AG10803 (cell line): ENCODE data around the gene SMARCC2.

Experiments
- DNase-seq: peaks from one replicate; pipeline ENCODE4 v3.0.0; 2010; ENCODE audit warnings: low read depth
- H3K4me3 ChIP-seq: 2 replicates; pipeline ENCODE4 v1.5.1; 2011; ENCODE audit warnings: mild to moderate bottlenecking, low read length, control low read depth
- TF ChIP-seq, protein P1 (sequence below): conservative IDR thresholded peaks from 2 replicates; pipeline ENCODE4 v1.5.1; 2011; ENCODE audit warnings: mild to moderate bottlenecking, low read length, control low read depth, inconsistent platforms

The SMARCC2 gene

DNA sequence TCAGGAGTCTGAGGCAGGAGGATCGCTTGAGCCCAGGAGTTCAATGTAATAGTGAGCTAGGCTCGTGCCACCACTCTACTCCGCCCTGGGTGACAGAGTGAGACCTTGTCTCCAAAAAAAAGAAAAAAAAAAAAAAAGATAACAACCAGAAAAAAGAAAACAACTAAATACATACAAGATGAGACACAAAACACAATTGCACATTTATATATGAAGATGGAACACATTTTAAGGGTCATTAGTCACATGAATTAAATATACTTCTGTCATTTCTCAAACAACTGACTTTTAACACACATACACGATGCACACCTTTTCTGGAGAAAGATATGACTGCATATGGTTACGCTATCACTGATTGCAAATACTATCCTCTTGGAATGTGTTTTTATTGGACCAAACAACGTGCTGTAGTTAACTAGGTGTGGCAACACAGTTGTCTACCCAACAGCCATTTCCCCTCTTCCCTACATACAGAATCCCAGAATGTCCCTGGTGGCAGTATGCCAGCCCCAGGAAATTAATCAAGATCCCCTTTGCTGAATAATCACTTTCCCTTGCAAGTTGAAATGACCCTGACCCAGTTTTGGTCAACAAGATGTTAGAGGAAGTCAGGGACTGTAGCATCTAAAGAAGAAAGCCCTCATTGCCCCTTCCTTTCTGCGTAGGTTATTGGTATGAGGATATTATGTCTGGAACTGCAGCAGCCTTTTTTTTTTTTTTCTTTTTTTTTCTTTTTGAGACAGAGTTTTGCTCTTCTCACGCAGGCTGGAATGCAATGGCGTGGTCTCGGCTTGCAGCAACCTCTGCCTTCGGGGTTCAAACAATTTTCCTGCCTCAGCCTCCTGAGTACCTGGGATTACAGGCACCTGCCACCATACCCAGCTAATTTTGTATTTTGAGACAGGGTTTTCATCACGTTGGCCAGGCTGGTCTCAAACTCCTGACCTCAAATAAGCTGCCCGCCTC, 42.5 kb downstream of the SMARCC2 start:
- no peak overlapping the region for H3K4me3 ChIP-seq
- TF ChIP-seq, protein P1, sequence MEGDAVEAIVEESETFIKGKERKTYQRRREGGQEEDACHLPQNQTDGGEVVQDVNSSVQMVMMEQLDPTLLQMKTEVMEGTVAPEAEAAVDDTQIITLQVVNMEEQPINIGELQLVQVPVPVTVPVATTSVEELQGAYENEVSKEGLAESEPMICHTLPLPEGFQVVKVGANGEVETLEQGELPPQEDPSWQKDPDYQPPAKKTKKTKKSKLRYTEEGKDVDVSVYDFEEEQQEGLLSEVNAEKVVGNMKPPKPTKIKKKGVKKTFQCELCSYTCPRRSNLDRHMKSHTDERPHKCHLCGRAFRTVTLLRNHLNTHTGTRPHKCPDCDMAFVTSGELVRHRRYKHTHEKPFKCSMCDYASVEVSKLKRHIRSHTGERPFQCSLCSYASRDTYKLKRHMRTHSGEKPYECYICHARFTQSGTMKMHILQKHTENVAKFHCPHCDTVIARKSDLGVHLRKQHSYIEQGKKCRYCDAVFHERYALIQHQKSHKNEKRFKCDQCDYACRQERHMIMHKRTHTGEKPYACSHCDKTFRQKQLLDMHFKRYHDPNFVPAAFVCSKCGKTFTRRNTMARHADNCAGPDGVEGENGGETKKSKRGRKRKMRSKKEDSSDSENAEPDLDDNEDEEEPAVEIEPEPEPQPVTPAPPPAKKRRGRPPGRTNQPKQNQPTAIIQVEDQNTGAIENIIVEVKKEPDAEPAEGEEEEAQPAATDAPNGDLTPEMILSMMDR: no peak
- DNase-seq: no peak

DNA sequence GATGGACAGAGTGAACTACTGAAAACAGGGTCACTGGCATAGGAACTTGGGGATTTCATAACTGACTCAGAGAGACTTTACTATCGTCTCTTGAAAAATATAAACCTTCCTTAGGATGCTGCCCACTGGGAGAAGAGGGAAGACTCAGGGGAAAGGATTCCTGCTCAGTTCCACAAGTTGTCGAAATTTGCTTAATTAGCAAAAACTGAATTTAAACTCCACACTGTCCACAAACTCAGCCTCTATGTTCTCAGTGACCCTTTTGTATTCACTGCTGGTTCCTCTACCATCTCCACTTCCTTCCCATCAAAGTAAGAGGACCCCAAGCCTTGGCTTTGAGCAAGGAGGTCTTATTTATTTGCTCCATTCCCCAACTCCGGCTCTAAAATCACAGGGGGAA, 44.1 kb downstream of the SMARCC2 start:
- DNase-seq: no peak
- no peak overlapping the region for H3K4me3 ChIP-seq
- TF ChIP-seq, protein P1: no peak

GRCh38 chr12:56143870-56144269, 45.4 kb downstream of the SMARCC2 start:
- TF ChIP-seq, protein P1: no peak
- no peak overlapping the region for H3K4me3 ChIP-seq
- no peak for DNase-seq

GRCh38 chr12:56143217-56143616, 46.1 kb downstream of the SMARCC2 start:
- TF ChIP-seq, protein P1: no peak
- no peak overlapping the region for H3K4me3 ChIP-seq
- DNase-seq: no peak

DNA sequence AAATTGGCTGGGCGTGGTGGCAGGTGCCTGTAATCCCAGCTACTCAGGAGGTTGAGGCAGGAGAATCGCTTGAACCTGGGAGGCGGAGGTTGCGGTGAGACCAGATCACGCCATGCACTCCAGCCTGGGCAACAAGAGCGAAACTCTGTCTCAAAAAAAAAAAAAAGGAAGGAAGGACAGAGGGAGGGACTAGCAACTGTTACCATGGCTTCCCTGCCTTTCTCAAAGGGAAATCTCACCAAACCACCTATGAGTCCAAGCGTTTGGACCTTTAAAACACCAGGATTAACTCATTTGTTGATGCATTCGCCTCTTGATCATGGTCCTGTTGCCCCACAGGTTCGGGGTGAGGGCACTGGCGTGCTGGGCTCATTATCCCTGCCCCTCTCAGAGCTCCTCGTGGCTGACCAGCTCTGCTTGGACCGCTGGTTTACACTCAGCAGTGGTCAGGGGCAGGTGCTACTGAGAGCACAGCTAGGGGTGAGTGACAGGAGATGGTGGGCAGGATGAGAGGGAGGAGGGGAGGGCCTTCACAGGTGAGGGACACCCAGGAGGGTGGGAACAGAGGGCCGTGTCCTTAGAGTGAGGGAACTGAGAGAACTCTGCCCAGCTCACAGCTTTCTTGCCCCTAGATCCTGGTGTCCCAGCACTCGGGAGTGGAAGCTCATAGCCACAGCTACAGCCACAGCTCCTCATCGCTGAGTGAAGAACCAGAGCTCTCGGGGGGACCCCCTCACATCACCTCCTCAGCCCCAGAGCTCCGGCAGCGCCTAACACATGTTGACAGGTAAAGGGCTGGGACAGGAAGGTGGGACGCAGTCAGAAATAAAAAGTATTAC, 47.1 kb downstream of the SMARCC2 start:
- TF ChIP-seq, protein P1: no peak
- no peak for DNase-seq
- no peak overlapping the region for H3K4me3 ChIP-seq

- TF ChIP-seq, protein P1: no peak
- H3K4me3 ChIP-seq: no peak overlapping the region
- DNase-seq: no peak
Observed at GRCh38 chr12:56137853-56138571, 51.3 kb downstream of the SMARCC2 start.
